ENCODE results near the gene NUSAP1. TPM values are rescaled to one million over a fixed set of nuclear protein-coding genes. Genes with fewer than 3 reads are reported as not detected.
A peak's percentile ranks its signal among the peaks of the same experiment; 100 is the strongest.

NUSAP1 gene
- total RNA-seq, 1 experiment from 2014 or later, result 190 TPM

DNA sequence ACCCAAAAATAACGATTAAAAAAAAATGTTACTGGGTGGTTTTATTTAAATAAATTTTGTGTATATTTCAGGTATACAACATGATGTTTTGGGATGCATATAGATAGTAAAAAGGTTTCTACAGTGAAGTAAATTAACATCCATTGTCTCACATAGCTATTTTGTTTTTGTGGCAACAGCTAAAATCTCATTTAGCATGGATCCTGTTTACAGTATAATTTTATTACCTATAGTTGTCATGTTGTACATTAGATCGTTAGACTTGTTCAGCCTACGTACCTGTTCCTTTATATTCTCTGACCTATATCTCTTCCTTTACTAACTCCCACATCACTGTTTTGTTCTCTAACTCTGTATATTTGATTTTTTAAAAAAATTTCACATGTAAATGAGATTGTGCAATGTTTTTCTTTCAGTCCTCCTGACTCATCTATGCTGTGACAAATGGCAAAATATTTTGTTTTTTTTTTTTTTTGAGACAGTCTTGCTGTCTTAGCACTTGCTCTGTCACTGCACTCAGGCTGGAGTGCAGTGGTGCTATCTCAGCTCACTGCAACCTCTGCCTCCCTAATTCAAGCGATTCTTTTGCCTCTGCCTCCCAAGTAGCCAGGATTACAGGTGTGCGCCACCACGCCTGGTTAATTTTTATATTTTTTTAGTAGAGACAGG, 45.9 kb upstream of the NUSAP1 start:
- peaks cover 27% of the 10 kb centered on the region for H3K36me3 ChIP-seq (ENCODE audit: low read depth)
- ChIA-PET CTCF (interaction anchor here (0.6 kb wide), 1 partner anchor 102 kb away, joined by 8 read pairs; no protein-coding TSS in a partner anchor), POLR2A (ENCODE audit: unreplicated experiment) (no interaction called here)
- no peak overlapping the region for H3K4me2 ChIP-seq
- no peak for TF ChIP-seq CTCF (conservative IDR thresholded peaks at IDR 0.05)
- no peak for TF ChIP-seq EZH2 (IDR thresholded peaks at IDR 0.05; ENCODE audit: low read depth)
- peak in 1 of 2 experiments; percentile 63 for DNase-seq
- H4K20me1 ChIP-seq (ENCODE audit: insufficient read depth), result no peaks in the 10 kb centered on the region
- no peak overlapping the region for H3K27ac ChIP-seq
- no peaks in the 10 kb centered on the region for H3K9me3 ChIP-seq (ENCODE audit: insufficient read depth, low read depth)
- peaks cover 15% of the 10 kb centered on the region; the same call in 1 of the 2 replicates for H3F3A ChIP-seq (ENCODE audit: insufficient read depth, low read depth)
- H3K4me3 ChIP-seq, result no peak overlapping the region
- no peaks in the 10 kb centered on the region for H3K9me2 ChIP-seq (ENCODE audit: insufficient read depth)
- no peak overlapping the region for H2AFZ ChIP-seq
- H3K4me1 ChIP-seq (replicated peaks; ENCODE audit: insufficient read depth), result peaks cover 21% of the 10 kb centered on the region
- intact Hi-C loops (cut with micrococcal nuclease; ENCODE audit: unreplicated experiment), result no loop called here
- H3K79me2 ChIP-seq (ENCODE audit: low read depth), result peaks cover 46% of the 10 kb centered on the region
- no TSS peak for BruUV-seq (replicated peaks)
- no peaks in the 10 kb centered on the region for H3K27me3 ChIP-seq (ENCODE audit: insufficient read depth, low read depth)

- no TSS peak for BruUV-seq (replicated peaks)
- no peak overlapping the region for H3K4me2 ChIP-seq
- H3K27ac ChIP-seq, result no peak overlapping the region
Observed at GRCh38 chr15:41288464-41288863, 44.2 kb upstream of the NUSAP1 start.

DNA sequence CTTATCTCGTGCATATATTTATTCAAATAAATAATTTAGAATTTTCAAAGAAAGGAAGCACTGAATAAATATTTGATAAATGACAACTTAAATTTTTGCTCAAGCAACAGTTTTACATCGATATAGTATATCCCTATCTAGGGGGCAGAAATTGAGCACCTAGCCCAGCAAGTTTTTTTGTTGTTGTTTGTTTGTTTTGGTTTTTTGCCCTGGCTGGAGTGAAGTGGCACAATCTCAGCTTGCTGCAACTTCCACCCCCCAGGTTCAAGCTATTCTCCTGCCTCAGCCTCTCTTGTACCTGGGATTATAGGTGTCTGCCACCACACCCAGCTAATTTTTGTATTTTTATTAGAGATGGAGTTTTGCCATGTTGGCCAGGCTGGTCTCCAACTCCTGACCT, 42.7 kb upstream of the NUSAP1 start:
- no peak overlapping the region for H3K4me2 ChIP-seq
- no peak overlapping the region for H2AFZ ChIP-seq
- intact Hi-C loops (cut with micrococcal nuclease; ENCODE audit: unreplicated experiment), result no loop called here
- no peak for TF ChIP-seq EZH2 (IDR thresholded peaks at IDR 0.05; ENCODE audit: low read depth)
- no peak for TF ChIP-seq CTCF (conservative IDR thresholded peaks at IDR 0.05)
- BruUV-seq (replicated peaks), result no TSS peak
- no peak overlapping the region for H3K27ac ChIP-seq
- H3K9me3 ChIP-seq (ENCODE audit: insufficient read depth, low read depth), result no peaks in the 10 kb centered on the region
- H3K9me2 ChIP-seq (ENCODE audit: insufficient read depth), result no peaks in the 10 kb centered on the region
- peaks cover 27% of the 10 kb centered on the region for H3K36me3 ChIP-seq (ENCODE audit: low read depth)
- peaks cover 12% of the 10 kb centered on the region; the same call in 1 of the 2 replicates for H3K4me1 ChIP-seq (replicated peaks; ENCODE audit: insufficient read depth)
- H4K20me1 ChIP-seq (ENCODE audit: insufficient read depth), result no peaks in the 10 kb centered on the region
- ChIA-PET CTCF (no interaction called here), POLR2A (ENCODE audit: unreplicated experiment) (no interaction called here)
- H3F3A ChIP-seq (ENCODE audit: insufficient read depth, low read depth), result 0 out of 2 replicates have a peak, but pooled peaks cover under 1% of the 10 kb centered on the region
- no peak overlapping the region for H3K4me3 ChIP-seq
- no peak for DNase-seq
- peaks cover 35% of the 10 kb centered on the region for H3K79me2 ChIP-seq (ENCODE audit: low read depth)
- no peaks in the 10 kb centered on the region for H3K27me3 ChIP-seq (ENCODE audit: insufficient read depth, low read depth)

More at GRCh38 chr15:41288464-41288863, 44.2 kb upstream of the NUSAP1 start:
- Histone ChIP-seq H2AFZ (no peak overlapping the region), H3K9me3 (ENCODE audit: insufficient read depth, low read depth) (no peaks in the 10 kb centered on the region), H3K9me2 (ENCODE audit: insufficient read depth) (no peaks in the 10 kb centered on the region), H3K36me3 (ENCODE audit: low read depth) (peaks cover 27% of the 10 kb centered on the region), H3F3A (ENCODE audit: insufficient read depth, low read depth) (0 out of 2 replicates have a peak, but pooled peaks cover 8% of the 10 kb centered on the region), H4K20me1 (ENCODE audit: insufficient read depth) (no peaks in the 10 kb centered on the region), H3K4me3 (no peak overlapping the region), H3K4me1 (replicated peaks; ENCODE audit: insufficient read depth) (peaks cover 13% of the 10 kb centered on the region), H3K27me3 (ENCODE audit: insufficient read depth, low read depth) (no peaks in the 10 kb centered on the region), H3K79me2 (ENCODE audit: low read depth) (peaks cover 46% of the 10 kb centered on the region)
- CTCF ChIA-PET, result no interaction called here
- TF ChIP-seq EZH2 (IDR thresholded peaks at IDR 0.05; ENCODE audit: low read depth), result no peak
- TF ChIP-seq CTCF (conservative IDR thresholded peaks at IDR 0.05), result no peak
- intact Hi-C loops (cut with micrococcal nuclease; ENCODE audit: unreplicated experiment), result no loop called here
- no peak for DNase-seq
- POLR2A ChIA-PET (ENCODE audit: unreplicated experiment), result interaction anchor here (0.7 kb wide), 1 partner anchor 57 kb away, joined by 4 read pairs; the partner anchor contains the start of gene CHP1

Data from PC-9 (cell line).